Testis (tissue), 3 donors: ENCODE measurements around the gene FPR3. TPM values are rescaled to one million over a fixed set of nuclear protein-coding genes. Genes with fewer than 3 reads are reported as not detected.

Source experiments
- DNase-seq: peaks from one replicate; pipeline ENCODE4 v3.0.0-alpha.2; 2019
- H3K27ac ChIP-seq, 2 donors: fragments of 200-600 bp; sonication (generic); one replicate each; pipeline ENCODE4 v1.5.1; 2019
- H3K27me3 ChIP-seq: fragments of 200-600 bp; sonication (generic); one replicate; pipeline ENCODE4 v1.5.1; 2019
- H3K36me3 ChIP-seq: fragments of 200-600 bp; sonication (generic); one replicate; pipeline ENCODE4 v1.5.1; 2017; ENCODE audit warnings: low read depth; ENCODE audit errors: missing control alignments
- H3K4me1 ChIP-seq: fragments of 200-600 bp; sonication (generic); one replicate; pipeline ENCODE4 v1.5.1; 2019
- H3K4me3 ChIP-seq, 2 donors: fragments of 200-600 bp; sonication (generic); one replicate each; pipeline ENCODE4 v1.5.1; 2017 to 2019
- H3K9me3 ChIP-seq: fragments of 200-600 bp; sonication (generic); one replicate; pipeline ENCODE4 v1.5.1; 2017
- POLR2A ChIP-seq: fragments of 450-650 bp; IDR thresholded peaks from one replicate; pipeline ENCODE4 v1.6.1; 2017; ENCODE audit warnings: antibody characterized with exemption, mild to moderate bottlenecking, moderate library complexity
- WGBS, 2 donors: methylation state at CpG; one replicate each; pipeline ENCODE4 v1.1.5; 2018; 5-methylcytosine and 5-hydroxymethylcytosine counted together
- intact Hi-C: fragments of 100-400 bp; cut with DNase I; formaldehyde crosslinking; loops from one replicate; pipeline ENCODE4 v1.15.1; 2023; ENCODE audit warnings: low total_unique reads
- polyA plus RNA-seq: library from polyadenylated mRNA; stranded (reverse); fragments of 350-450 nt; fragmentation: Illumina TruSeq; extraction: RNeasy Lipid Tissue Mini Kit (QIAGEN cat#74804); gene quantifications from one replicate; pipeline ENCODE4 v1.2.3, GENCODE V29; 2014; ENCODE audit warnings: low read depth, low replicate concordance; ENCODE audit not compliant: insufficient read depth
- total RNA-seq, 2 donors: library from RNA; depleted of rRNA; stranded (reverse); fragments of >200 nt; gene quantifications; one replicate each; pipeline ENCODE4 v1.2.3, GENCODE V29; 2016
- TF ChIP-seq, protein P1 (sequence below), 3 experiments: fragments of 450-650 bp in 2 of 3; fragments of 200-600 bp in 1 of 3; sonication (generic) in 1 of 3; IDR thresholded peaks; one replicate each; pipeline ENCODE4 v1.5.1; 2016 to 2019; ENCODE audit warnings: antibody characterized with exemption in 3 of 3, mild to moderate bottlenecking in 2 of 3, moderate library complexity in 1 of 3

The FPR3 gene
- total and polyA plus RNA-seq, 3 donors from 2014 or later = 1.6 to 15.6 (median 8.8) TPM

GRCh38 chr19:51781999-51782398 is 13.0 kb upstream of the FPR3 start:
- DNase-seq = no peak
- intact Hi-C loops = no loop called here
- Histone ChIP-seq H3K4me3 (no peak overlapping the region), H3K4me1 (peaks cover 10% of the 10 kb centered on the region), H3K27me3 (no peaks in the 10 kb centered on the region), H3K9me3 (no peaks in the 10 kb centered on the region), H3K27ac (no peak overlapping the region), H3K36me3 (no peaks in the 10 kb centered on the region)
- no peak for TF ChIP-seq POLR2A
- TF ChIP-seq, protein P1, sequence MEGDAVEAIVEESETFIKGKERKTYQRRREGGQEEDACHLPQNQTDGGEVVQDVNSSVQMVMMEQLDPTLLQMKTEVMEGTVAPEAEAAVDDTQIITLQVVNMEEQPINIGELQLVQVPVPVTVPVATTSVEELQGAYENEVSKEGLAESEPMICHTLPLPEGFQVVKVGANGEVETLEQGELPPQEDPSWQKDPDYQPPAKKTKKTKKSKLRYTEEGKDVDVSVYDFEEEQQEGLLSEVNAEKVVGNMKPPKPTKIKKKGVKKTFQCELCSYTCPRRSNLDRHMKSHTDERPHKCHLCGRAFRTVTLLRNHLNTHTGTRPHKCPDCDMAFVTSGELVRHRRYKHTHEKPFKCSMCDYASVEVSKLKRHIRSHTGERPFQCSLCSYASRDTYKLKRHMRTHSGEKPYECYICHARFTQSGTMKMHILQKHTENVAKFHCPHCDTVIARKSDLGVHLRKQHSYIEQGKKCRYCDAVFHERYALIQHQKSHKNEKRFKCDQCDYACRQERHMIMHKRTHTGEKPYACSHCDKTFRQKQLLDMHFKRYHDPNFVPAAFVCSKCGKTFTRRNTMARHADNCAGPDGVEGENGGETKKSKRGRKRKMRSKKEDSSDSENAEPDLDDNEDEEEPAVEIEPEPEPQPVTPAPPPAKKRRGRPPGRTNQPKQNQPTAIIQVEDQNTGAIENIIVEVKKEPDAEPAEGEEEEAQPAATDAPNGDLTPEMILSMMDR (IDR thresholded peaks at IDR 0.05) = no peak
- WGBS, 2 donors = 74 to 75% methylated on average over 3 of the region's 3 CpGs

GRCh38 chr19:51783372-51783771 is 11.6 kb upstream of the FPR3 start:
- Histone ChIP-seq H3K4me3 (no peak overlapping the region), H3K4me1 (peaks cover 8% of the 10 kb centered on the region), H3K9me3 (no peaks in the 10 kb centered on the region), H3K36me3 (no peaks in the 10 kb centered on the region), H3K27me3 (no peaks in the 10 kb centered on the region), H3K27ac (no peak overlapping the region)
- DNase-seq = no peak
- TF ChIP-seq, protein P1 (IDR thresholded peaks at IDR 0.05) = no peak
- TF ChIP-seq POLR2A = no peak
- intact Hi-C loops = no loop called here
- WGBS, 2 donors = 50 to 74% methylated on average over 3 of the region's 3 CpGs

- peaks cover 7% of the 10 kb centered on the region for H3K4me1 ChIP-seq
- no peaks in the 10 kb centered on the region for H3K36me3 ChIP-seq
- WGBS, 2 donors = 58 to 65% methylated on average over 6 of the region's 6 CpGs
- no peak overlapping the region for H3K4me3 ChIP-seq
- intact Hi-C loops = no loop called here
- H3K27ac ChIP-seq = peak overlapping the region in 1 of 2 donors; percentile 26
- no peak for DNase-seq
- no peak for TF ChIP-seq POLR2A
- TF ChIP-seq, protein P1 (IDR thresholded peaks at IDR 0.05) = no peak
- no peaks in the 10 kb centered on the region for H3K27me3 ChIP-seq
- H3K9me3 ChIP-seq = no peaks in the 10 kb centered on the region
These were observed 10.7 kb upstream of the FPR3 start for GRCh38 chr19:51784109-51784785.

- WGBS, 2 donors = 70 to 87% methylated on average over 6 of the region's 6 CpGs
- DNase-seq = peak; percentile 49
- no peak overlapping the region for H3K4me3 ChIP-seq
- no peaks in the 10 kb centered on the region for H3K9me3 ChIP-seq
- H3K4me1 ChIP-seq = peaks cover 7% of the 10 kb centered on the region
- H3K27ac ChIP-seq = peak overlapping the region in 1 of 2 donors; percentile 29
- H3K27me3 ChIP-seq = no peaks in the 10 kb centered on the region
- H3K36me3 ChIP-seq = no peaks in the 10 kb centered on the region
- intact Hi-C loops = no loop called here
- TF ChIP-seq POLR2A = no peak
- TF ChIP-seq, protein P1 (IDR thresholded peaks at IDR 0.05) = no peak
These were observed 9.9 kb upstream of the FPR3 start for GRCh38 chr19:51784922-51785690.
